ENCODE measurements around the gene SNTB2.
A peak's percentile ranks its signal among the peaks of the same experiment; 100 is the strongest.

GRCh38 chr16:69339289-69340094 is 152.5 kb downstream of the SNTB2 start, which contains the start of the genes COG8 and NIP7:
- TF ChIP-seq, protein P1, sequence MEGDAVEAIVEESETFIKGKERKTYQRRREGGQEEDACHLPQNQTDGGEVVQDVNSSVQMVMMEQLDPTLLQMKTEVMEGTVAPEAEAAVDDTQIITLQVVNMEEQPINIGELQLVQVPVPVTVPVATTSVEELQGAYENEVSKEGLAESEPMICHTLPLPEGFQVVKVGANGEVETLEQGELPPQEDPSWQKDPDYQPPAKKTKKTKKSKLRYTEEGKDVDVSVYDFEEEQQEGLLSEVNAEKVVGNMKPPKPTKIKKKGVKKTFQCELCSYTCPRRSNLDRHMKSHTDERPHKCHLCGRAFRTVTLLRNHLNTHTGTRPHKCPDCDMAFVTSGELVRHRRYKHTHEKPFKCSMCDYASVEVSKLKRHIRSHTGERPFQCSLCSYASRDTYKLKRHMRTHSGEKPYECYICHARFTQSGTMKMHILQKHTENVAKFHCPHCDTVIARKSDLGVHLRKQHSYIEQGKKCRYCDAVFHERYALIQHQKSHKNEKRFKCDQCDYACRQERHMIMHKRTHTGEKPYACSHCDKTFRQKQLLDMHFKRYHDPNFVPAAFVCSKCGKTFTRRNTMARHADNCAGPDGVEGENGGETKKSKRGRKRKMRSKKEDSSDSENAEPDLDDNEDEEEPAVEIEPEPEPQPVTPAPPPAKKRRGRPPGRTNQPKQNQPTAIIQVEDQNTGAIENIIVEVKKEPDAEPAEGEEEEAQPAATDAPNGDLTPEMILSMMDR (IDR thresholded peaks at IDR 0.05), result peak in 3 of 4 experiments; percentile 85 to 89 (median 89)
- peak; percentile 42 to 59 for TF ChIP-seq POLR2A (IDR thresholded peaks at IDR 0.05)
